ENCODE data around the gene UGP2. TPM values are rescaled to one million over a fixed set of nuclear protein-coding genes. Genes with fewer than 3 reads are reported as not detected.

Gene UGP2
- total RNA-seq, 1 experiment from 2014 or later = 78.4 TPM

- CTCF ChIA-PET = interaction anchor here (1.2 kb wide), 1 partner anchor 51 kb away, joined by 4 read pairs; no protein-coding TSS in a partner anchor
- Mint-ChIP-seq H3K4me3 (ENCODE audit: unreplicated experiment) (no peak overlapping the region), H3K27me3 (ENCODE audit: insufficient read depth, unreplicated experiment) (no peaks in the 10 kb centered on the region), H3K27ac (ENCODE audit: low read depth, unreplicated experiment) (no peak overlapping the region), H3K4me1 (ENCODE audit: insufficient read depth, unreplicated experiment) (no peaks in the 10 kb centered on the region), H3K9me3 (ENCODE audit: unreplicated experiment) (no peaks in the 10 kb centered on the region), H3K36me3 (ENCODE audit: insufficient read depth, unreplicated experiment) (peaks cover 94% of the 10 kb centered on the region)
- BruUV-seq (replicated peaks) = no TSS peak
- no peak for DNase-seq (ENCODE audit: unreplicated experiment)
- POLR2A ChIA-PET = interaction anchor here (0.8 to 2.6 kb wide), 4 partner anchors 11 to 390 kb away, joined by 3 to 7 read pairs (median 5); partner anchors contain the start of genes MDH1 and WDPCP
- TF ChIP-seq, protein P1, sequence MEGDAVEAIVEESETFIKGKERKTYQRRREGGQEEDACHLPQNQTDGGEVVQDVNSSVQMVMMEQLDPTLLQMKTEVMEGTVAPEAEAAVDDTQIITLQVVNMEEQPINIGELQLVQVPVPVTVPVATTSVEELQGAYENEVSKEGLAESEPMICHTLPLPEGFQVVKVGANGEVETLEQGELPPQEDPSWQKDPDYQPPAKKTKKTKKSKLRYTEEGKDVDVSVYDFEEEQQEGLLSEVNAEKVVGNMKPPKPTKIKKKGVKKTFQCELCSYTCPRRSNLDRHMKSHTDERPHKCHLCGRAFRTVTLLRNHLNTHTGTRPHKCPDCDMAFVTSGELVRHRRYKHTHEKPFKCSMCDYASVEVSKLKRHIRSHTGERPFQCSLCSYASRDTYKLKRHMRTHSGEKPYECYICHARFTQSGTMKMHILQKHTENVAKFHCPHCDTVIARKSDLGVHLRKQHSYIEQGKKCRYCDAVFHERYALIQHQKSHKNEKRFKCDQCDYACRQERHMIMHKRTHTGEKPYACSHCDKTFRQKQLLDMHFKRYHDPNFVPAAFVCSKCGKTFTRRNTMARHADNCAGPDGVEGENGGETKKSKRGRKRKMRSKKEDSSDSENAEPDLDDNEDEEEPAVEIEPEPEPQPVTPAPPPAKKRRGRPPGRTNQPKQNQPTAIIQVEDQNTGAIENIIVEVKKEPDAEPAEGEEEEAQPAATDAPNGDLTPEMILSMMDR (IDR thresholded peaks at IDR 0.05; ENCODE audit: unreplicated experiment) = no peak
- intact Hi-C loops (cut with micrococcal nuclease) = no loop called here
Measured at GRCh38 chr2:63894167-63894566, 52.5 kb downstream of the UGP2 start.

DNA sequence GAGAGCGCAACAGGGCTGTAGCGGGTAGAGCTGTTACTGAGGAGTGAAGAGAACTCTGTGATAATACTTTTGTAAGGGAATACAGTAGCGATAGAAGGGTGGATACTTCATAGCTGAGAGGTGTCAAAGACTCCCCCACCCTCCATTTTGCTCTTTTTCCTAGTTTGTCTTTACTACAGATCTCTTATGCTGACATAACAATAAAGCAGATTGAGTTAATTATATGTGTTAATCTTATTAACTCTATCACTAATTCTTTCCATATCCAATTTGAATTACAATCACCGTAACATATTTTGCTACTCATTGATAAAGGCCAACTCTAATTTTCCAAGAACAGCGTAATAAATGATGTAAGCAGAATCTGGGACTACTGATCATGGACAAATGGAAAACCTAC, 57.1 kb downstream of the UGP2 start:
- intact Hi-C loops (cut with micrococcal nuclease) = no loop called here
- DNase-seq (ENCODE audit: unreplicated experiment) = no peak
- Mint-ChIP-seq H3K27ac (ENCODE audit: low read depth, unreplicated experiment) (no peak overlapping the region), H3K27me3 (ENCODE audit: insufficient read depth, unreplicated experiment) (no peaks in the 10 kb centered on the region), H3K9me3 (ENCODE audit: unreplicated experiment) (no peaks in the 10 kb centered on the region), H3K4me3 (ENCODE audit: unreplicated experiment) (no peak overlapping the region), H3K36me3 (ENCODE audit: insufficient read depth, unreplicated experiment) (peaks cover 90% of the 10 kb centered on the region), H3K4me1 (ENCODE audit: insufficient read depth, unreplicated experiment) (no peaks in the 10 kb centered on the region)
- TF ChIP-seq, protein P1 (IDR thresholded peaks at IDR 0.05; ENCODE audit: unreplicated experiment) = no peak
- ChIA-PET CTCF (interaction anchor here (0.8 to 2.0 kb wide), 3 partner anchors 9 to 200 kb away, joined by 3 to 10 read pairs (median 4); no protein-coding TSS in a partner anchor), POLR2A (interaction anchor here (1.7 to 2.0 kb wide), 2 partner anchors 9 to 310 kb away, joined by 6 read pairs; partner anchors contain the start of genes MDH1 and WDPCP)
- BruUV-seq (replicated peaks) = no TSS peak

GRCh38 chr2:63899639-63900038, 57.9 kb downstream of the UGP2 start:
- H3K36me3 Mint-ChIP-seq (ENCODE audit: insufficient read depth, unreplicated experiment) = peaks cover 85% of the 10 kb centered on the region
- no peak for DNase-seq (ENCODE audit: unreplicated experiment)
- no peaks in the 10 kb centered on the region for H3K4me1 Mint-ChIP-seq (ENCODE audit: insufficient read depth, unreplicated experiment)
- intact Hi-C loops (cut with micrococcal nuclease) = no loop called here
- TF ChIP-seq, protein P1 (IDR thresholded peaks at IDR 0.05; ENCODE audit: unreplicated experiment) = no peak
- H3K4me3 Mint-ChIP-seq (ENCODE audit: unreplicated experiment) = no peak overlapping the region
- POLR2A ChIA-PET = interaction anchor here (0.8 to 2.0 kb wide), 5 partner anchors 9 to 311 kb away, joined by 3 to 6 read pairs (median 4); partner anchors contain the start of genes MDH1 and WDPCP
- CTCF ChIA-PET = interaction anchor here (0.6 to 2.0 kb wide), 5 partner anchors 11 to 877 kb away, joined by 3 to 10 read pairs (median 4); no protein-coding TSS in a partner anchor
- no peaks in the 10 kb centered on the region for H3K9me3 Mint-ChIP-seq (ENCODE audit: unreplicated experiment)
- no peaks in the 10 kb centered on the region for H3K27me3 Mint-ChIP-seq (ENCODE audit: insufficient read depth, unreplicated experiment)
- no TSS peak for BruUV-seq (replicated peaks)
- no peak overlapping the region for H3K27ac Mint-ChIP-seq (ENCODE audit: low read depth, unreplicated experiment)

DNA sequence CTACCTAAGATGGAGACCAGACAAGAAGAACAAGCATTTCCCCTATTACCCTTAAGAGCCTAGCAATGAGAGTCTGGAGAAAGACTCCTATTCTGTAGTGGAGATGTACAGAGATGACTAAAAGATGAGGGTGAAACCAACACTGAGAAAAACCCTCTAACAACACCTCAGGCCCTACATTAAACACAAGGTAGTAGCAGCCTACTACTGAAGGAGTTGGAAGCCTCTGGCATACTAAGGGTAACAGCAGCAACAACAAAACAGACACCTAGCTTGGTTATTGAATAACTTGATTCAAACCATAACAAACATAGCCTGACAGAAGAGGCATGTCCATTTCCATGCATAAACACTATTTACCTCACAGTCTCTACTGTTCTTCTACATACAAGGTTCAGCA, 60.5 kb downstream of the UGP2 start:
- CTCF ChIA-PET = no interaction called here
- H3K27ac Mint-ChIP-seq (ENCODE audit: low read depth, unreplicated experiment) = no peak overlapping the region
- H3K9me3 Mint-ChIP-seq (ENCODE audit: unreplicated experiment) = no peaks in the 10 kb centered on the region
- TF ChIP-seq, protein P1 (IDR thresholded peaks at IDR 0.05; ENCODE audit: unreplicated experiment) = no peak
- H3K4me3 Mint-ChIP-seq (ENCODE audit: unreplicated experiment) = no peak overlapping the region
- POLR2A ChIA-PET = no interaction called here
- intact Hi-C loops (cut with micrococcal nuclease) = no loop called here
- no peaks in the 10 kb centered on the region for H3K27me3 Mint-ChIP-seq (ENCODE audit: insufficient read depth, unreplicated experiment)
- no TSS peak for BruUV-seq (replicated peaks)
- H3K4me1 Mint-ChIP-seq (ENCODE audit: insufficient read depth, unreplicated experiment) = no peaks in the 10 kb centered on the region
- peaks cover 64% of the 10 kb centered on the region for H3K36me3 Mint-ChIP-seq (ENCODE audit: insufficient read depth, unreplicated experiment)
- no peak for DNase-seq (ENCODE audit: unreplicated experiment)
